ENCODE data around the gene PAN3.

Gene PAN3

DNA sequence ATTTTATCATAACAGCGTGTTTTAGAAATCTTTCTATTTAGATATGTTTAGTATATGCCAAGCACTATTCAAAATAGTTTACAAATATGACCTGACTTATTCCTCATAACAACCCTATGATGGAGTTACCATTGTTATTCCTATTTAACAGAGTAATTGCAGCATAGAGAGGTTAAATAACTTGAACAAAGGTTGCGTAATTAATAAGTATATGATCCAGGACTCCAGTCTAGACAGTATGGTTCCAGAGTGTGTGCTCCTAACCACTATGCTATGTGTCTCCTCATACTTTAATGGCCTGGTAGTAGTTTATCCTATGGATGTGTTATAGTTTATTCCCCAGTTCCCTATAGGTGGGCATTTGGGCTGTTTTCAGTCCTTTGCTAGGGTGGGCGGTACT is 145.3 kb downstream of the PAN3 start:
- no peak for DNase-seq (ENCODE audit: low read depth in 1 of 2, low spot score in 1 of 2)
- TF ChIP-seq, protein P1, sequence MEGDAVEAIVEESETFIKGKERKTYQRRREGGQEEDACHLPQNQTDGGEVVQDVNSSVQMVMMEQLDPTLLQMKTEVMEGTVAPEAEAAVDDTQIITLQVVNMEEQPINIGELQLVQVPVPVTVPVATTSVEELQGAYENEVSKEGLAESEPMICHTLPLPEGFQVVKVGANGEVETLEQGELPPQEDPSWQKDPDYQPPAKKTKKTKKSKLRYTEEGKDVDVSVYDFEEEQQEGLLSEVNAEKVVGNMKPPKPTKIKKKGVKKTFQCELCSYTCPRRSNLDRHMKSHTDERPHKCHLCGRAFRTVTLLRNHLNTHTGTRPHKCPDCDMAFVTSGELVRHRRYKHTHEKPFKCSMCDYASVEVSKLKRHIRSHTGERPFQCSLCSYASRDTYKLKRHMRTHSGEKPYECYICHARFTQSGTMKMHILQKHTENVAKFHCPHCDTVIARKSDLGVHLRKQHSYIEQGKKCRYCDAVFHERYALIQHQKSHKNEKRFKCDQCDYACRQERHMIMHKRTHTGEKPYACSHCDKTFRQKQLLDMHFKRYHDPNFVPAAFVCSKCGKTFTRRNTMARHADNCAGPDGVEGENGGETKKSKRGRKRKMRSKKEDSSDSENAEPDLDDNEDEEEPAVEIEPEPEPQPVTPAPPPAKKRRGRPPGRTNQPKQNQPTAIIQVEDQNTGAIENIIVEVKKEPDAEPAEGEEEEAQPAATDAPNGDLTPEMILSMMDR (IDR thresholded peaks at IDR 0.05; ENCODE audit: insufficient read depth, low read length), result no peak
- TF ChIP-seq GABPA (IDR thresholded peaks at IDR 0.05; ENCODE audit: low read depth) (no peak), POLR2AphosphoS5 (IDR thresholded peaks at IDR 0.05; ENCODE audit: low read depth) (no peak), SPI1 (IDR thresholded peaks at IDR 0.05; ENCODE audit: borderline replicate concordance, low read depth) (no peak)
- TF ChIP-seq, protein P2, sequence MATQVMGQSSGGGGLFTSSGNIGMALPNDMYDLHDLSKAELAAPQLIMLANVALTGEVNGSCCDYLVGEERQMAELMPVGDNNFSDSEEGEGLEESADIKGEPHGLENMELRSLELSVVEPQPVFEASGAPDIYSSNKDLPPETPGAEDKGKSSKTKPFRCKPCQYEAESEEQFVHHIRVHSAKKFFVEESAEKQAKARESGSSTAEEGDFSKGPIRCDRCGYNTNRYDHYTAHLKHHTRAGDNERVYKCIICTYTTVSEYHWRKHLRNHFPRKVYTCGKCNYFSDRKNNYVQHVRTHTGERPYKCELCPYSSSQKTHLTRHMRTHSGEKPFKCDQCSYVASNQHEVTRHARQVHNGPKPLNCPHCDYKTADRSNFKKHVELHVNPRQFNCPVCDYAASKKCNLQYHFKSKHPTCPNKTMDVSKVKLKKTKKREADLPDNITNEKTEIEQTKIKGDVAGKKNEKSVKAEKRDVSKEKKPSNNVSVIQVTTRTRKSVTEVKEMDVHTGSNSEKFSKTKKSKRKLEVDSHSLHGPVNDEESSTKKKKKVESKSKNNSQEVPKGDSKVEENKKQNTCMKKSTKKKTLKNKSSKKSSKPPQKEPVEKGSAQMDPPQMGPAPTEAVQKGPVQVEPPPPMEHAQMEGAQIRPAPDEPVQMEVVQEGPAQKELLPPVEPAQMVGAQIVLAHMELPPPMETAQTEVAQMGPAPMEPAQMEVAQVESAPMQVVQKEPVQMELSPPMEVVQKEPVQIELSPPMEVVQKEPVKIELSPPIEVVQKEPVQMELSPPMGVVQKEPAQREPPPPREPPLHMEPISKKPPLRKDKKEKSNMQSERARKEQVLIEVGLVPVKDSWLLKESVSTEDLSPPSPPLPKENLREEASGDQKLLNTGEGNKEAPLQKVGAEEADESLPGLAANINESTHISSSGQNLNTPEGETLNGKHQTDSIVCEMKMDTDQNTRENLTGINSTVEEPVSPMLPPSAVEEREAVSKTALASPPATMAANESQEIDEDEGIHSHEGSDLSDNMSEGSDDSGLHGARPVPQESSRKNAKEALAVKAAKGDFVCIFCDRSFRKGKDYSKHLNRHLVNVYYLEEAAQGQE (IDR thresholded peaks at IDR 0.05; ENCODE audit: insufficient replicate concordance, low read depth), result no peak
- Histone ChIP-seq H3K27ac (replicated peaks) (no peak overlapping the region), H3K4me3 (replicated peaks; ENCODE audit: insufficient read depth, low read length) (no peak overlapping the region), H3K27me3 (ENCODE audit: insufficient read depth, poor library complexity, severe bottlenecking) (no peaks in the 10 kb centered on the region)

DNA sequence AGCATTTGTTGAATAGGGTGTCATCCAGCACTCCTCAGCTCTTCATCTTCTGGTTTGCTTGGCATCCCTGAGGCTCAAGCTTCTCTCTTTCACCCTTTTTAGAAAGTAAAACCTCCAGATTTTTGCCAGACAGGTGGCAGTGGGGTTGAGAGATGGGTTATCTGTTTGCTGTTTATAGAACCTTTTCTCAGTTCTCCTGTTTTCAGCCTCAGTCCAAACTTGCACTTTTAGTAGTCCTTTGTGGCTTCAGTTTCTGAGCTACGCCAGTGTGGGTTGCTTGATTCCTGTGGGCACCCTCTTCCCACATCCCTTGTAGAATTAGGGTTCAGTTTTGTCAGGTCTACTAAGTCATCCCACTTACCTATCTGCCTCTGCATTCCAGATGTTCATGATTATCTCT is 147.9 kb downstream of the PAN3 start:
- H3K4me3 ChIP-seq (replicated peaks; ENCODE audit: insufficient read depth, low read length), result no peak overlapping the region
- H3K27ac ChIP-seq (replicated peaks), result no peak overlapping the region
- DNase-seq (ENCODE audit: low read depth in 1 of 2, low spot score in 1 of 2), result no peak
- no peaks in the 10 kb centered on the region for H3K27me3 ChIP-seq (ENCODE audit: insufficient read depth, poor library complexity, severe bottlenecking)
- TF ChIP-seq GABPA (IDR thresholded peaks at IDR 0.05; ENCODE audit: low read depth) (no peak), SPI1 (IDR thresholded peaks at IDR 0.05; ENCODE audit: borderline replicate concordance, low read depth) (no peak), POLR2AphosphoS5 (IDR thresholded peaks at IDR 0.05; ENCODE audit: low read depth) (no peak)
- TF ChIP-seq, protein P2 (IDR thresholded peaks at IDR 0.05; ENCODE audit: insufficient replicate concordance, low read depth), result no peak
- TF ChIP-seq, protein P1 (IDR thresholded peaks at IDR 0.05; ENCODE audit: insufficient read depth, low read length), result no peak

DNA sequence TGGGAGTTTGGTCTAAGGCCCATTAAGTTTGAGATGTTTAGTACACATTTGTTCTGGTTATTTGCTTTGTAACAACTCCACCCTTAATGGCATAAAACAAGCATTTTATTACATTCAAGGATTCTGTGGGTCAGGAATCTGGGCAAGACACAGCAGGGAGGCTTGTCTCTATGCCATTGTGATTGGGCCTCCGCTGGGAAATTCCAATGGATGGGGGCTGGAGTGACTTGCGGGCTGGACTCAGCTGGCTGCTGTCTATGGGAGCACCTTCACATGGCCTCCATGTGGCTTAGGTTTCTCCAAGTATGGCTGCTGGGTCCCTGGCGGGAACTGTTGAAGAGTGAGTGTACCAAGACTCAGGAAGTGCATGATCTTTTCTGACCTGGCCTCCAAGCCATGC is 159.0 kb downstream of the PAN3 start:
- no peak overlapping the region for H3K27ac ChIP-seq (replicated peaks)
- no peak for DNase-seq (ENCODE audit: low read depth in 1 of 2, low spot score in 1 of 2)
- TF ChIP-seq GABPA (IDR thresholded peaks at IDR 0.05; ENCODE audit: low read depth) (no peak), POLR2AphosphoS5 (IDR thresholded peaks at IDR 0.05; ENCODE audit: low read depth) (no peak)
- TF ChIP-seq, protein P2 (IDR thresholded peaks at IDR 0.05; ENCODE audit: insufficient replicate concordance, low read depth), result no peak
- TF ChIP-seq, protein P1 (IDR thresholded peaks at IDR 0.05; ENCODE audit: insufficient read depth, low read length), result no peak
- H3K27me3 ChIP-seq (ENCODE audit: insufficient read depth, poor library complexity, severe bottlenecking), result no peaks in the 10 kb centered on the region
- no peak overlapping the region for H3K4me3 ChIP-seq (replicated peaks; ENCODE audit: insufficient read depth, low read length)
